Common myeloid progenitor, CD34-positive (primary cell): ENCODE data around the gene NPY2R. TPM values are rescaled to one million over a fixed set of nuclear protein-coding genes. Genes with fewer than 3 reads are reported as not detected.
A peak's percentile ranks its signal among the peaks of the same experiment; 100 is the strongest.

Experiments used
- CTCF ChIA-PET: fragments of 350-600 bp; sonication (Branson Sonifier 250); formaldehyde crosslinking; loops from one replicate; lab custom pipeline; 2021; ENCODE audit warnings: antibody characterized with exemption; lab: Charles Lee
- POLR2A ChIA-PET: fragments of 350-600 bp; sonication (Branson Sonifier 250); formaldehyde crosslinking; loops from one replicate; lab custom pipeline; 2021; ENCODE audit warnings: antibody characterized with exemption; lab: Charles Lee
- DNase-seq, 3 donors: peaks; one replicate each; pipeline versions ENCODE4 v3.0.0 to v3.0.0-alpha.2; 2013
- H3K27ac ChIP-seq, 2 experiments: 1 replicate in 1 of 2; 2 replicates in 1 of 2; pipeline ENCODE4 v1.7.0; 2013; ENCODE audit warnings: inconsistent platforms in 2 of 2, low read length in 2 of 2, mild to moderate bottlenecking in 2 of 2, low read depth in 1 of 2, moderate library complexity in 1 of 2; ENCODE audit not compliant: severe bottlenecking in 2 of 2, insufficient read depth in 1 of 2, poor library complexity in 1 of 2
- H3K27me3 ChIP-seq, 5 experiments: replicated peaks in 2 of 5; 1 replicate in 3 of 5; 2 replicates in 2 of 5; pipeline versions ENCODE4 v1.6.1 to v1.7.0; 2013; ENCODE audit warnings: low read length in 4 of 5, mild to moderate bottlenecking in 2 of 5, moderate library complexity in 2 of 5, inconsistent platforms in 1 of 5; ENCODE audit not compliant: insufficient read depth in 5 of 5, control insufficient read depth in 4 of 5
- H3K36me3 ChIP-seq, 4 experiments: 1 replicate in 2 of 4; 2 replicates in 2 of 4; pipeline versions ENCODE4 v1.6.1 to v1.7.0; 2013; ENCODE audit warnings: low read length in 3 of 4, control low read depth in 1 of 4, mild to moderate bottlenecking in 1 of 4; ENCODE audit not compliant: control insufficient read depth in 4 of 4, insufficient read depth in 4 of 4
- H3K4me1 ChIP-seq, 4 experiments: 1 replicate in 3 of 4; 2 replicates in 1 of 4; pipeline versions ENCODE4 v1.6.1 to v1.7.1; 2013; ENCODE audit warnings: low read length in 3 of 4, mild to moderate bottlenecking in 3 of 4, control low read depth in 1 of 4, inconsistent platforms in 1 of 4, moderate library complexity in 1 of 4; ENCODE audit not compliant: control insufficient read depth in 4 of 4, insufficient read depth in 4 of 4; ENCODE audit errors: control extremely low read depth in 1 of 4
- H3K4me3 ChIP-seq, 7 experiments: 1 replicate in 4 of 7; 2 replicates in 3 of 7; pipeline versions ENCODE4 v1.5.1 to v1.7.0; 2013; ENCODE audit warnings: mild to moderate bottlenecking in 7 of 7, low read length in 6 of 7, moderate library complexity in 6 of 7, inconsistent platforms in 2 of 7, low read depth in 2 of 7, control low read depth in 1 of 7; ENCODE audit not compliant: insufficient read depth in 4 of 7, control insufficient read depth in 1 of 7; ENCODE audit errors: extremely low read depth in 1 of 7
- H3K9me3 ChIP-seq, 5 experiments: 1 replicate in 4 of 5; 2 replicates in 1 of 5; pipeline versions ENCODE4 v1.6.1 to v1.7.1; 2013; ENCODE audit warnings: low read length in 4 of 5, mild to moderate bottlenecking in 2 of 5, inconsistent platforms in 1 of 5, low read depth in 1 of 5, moderate library complexity in 1 of 5; ENCODE audit not compliant: control insufficient read depth in 4 of 5, insufficient read depth in 2 of 5; ENCODE audit errors: control extremely low read depth in 1 of 5
- WGBS: methylation state at CpG from one replicate; pipeline ENCODE4 v1.1.5; 2013; ENCODE audit not compliant: insufficient coverage; 5-methylcytosine and 5-hydroxymethylcytosine counted together
- polyA plus RNA-seq: library from polyadenylated mRNA; unstranded; fragments of 120-200 nt; gene quantifications from one replicate; pipeline ENCODE4 v1.2.1, GENCODE V29; 2013

The NPY2R gene, protein sequence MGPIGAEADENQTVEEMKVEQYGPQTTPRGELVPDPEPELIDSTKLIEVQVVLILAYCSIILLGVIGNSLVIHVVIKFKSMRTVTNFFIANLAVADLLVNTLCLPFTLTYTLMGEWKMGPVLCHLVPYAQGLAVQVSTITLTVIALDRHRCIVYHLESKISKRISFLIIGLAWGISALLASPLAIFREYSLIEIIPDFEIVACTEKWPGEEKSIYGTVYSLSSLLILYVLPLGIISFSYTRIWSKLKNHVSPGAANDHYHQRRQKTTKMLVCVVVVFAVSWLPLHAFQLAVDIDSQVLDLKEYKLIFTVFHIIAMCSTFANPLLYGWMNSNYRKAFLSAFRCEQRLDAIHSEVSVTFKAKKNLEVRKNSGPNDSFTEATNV
- not detected for polyA plus RNA-seq

DNA sequence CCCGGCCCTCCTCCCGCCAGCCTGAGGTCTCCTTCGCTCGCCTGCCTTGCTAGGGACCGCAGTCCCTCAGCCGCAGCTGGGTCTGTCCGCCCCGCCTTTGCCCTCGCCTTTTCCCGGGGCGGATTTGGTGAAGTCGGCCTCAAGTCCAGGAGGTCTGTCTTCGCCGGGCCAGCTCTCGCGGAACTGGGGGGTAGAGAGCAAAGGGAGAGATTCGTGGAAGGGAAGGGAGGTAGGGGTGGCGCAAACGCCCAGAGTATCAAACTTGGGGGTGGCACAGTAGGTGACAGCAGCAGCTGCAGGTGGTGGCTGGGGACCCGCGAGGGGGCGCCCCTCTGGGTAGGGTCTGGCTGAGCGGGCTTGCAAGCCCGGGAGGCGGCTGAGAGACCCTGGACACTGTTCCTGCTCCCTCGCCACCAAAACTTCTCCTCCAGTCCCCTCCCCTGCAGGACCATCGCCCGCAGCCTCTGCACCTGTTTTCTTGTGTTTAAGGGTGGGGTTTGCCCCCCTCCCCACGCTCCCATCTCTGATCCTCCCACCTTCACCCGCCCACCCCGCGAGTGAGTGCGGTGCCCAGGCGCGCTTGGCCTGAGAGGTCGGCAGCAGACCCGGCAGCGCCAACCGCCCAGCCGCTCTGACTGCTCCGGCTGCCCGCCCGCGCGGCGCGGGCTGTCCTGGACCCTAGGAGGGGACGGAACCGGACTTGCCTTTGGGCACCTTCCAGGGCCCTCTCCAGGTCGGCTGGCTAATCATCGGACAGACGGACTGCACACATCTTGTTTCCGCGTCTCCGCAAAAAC, at the start of gene NPY2R:
Gene NPY2R, plus strand, starts transcription at position 379 of the 797 bp plus-strand sequence. CDS start 5,304 bp downstream, outside the sequence.
- Histone ChIP-seq H3K36me3 (no peaks in the 10 kb centered on the region), H3K4me1 (peaks cover 0 to 9% (median 3%) of the 10 kb centered on the region in 4 experiments), H3K27ac (no peak within 1 kb of the TSS), H3K27me3 (peaks cover 26 to 68% (median 32%) of the 10 kb centered on the region in 5 experiments), H3K4me3 (peak within 1 kb of the TSS in 2 of 7 experiments; percentile 37 to 45), H3K9me3 (no peaks in the 10 kb centered on the region)
- no peak for DNase-seq
- ChIA-PET CTCF (no interaction called here), POLR2A (no interaction called here)
- 3% methylated on average over 36 of the region's 55 CpGs for WGBS

DNA sequence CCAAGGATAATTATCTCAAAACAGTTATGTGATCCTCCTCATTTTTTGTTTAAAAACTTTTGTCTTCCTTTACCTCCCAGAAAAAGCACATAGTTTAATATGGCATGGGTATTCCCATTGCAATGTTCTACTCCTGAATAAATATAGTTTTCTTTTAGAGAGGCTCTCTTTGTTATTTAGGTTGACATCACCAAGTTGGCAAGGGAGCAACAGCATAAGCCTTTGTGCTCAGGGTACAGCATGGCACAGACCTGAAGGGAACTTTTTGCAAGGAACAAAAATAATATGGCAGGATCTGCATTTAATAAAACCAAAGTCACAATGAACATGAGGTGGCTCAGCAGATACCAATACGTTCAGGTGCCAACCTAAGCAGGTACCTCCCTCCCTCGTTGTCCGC, 47.1 kb upstream of the NPY2R start:
- H3K4me3 ChIP-seq, result no peak overlapping the region
- H3K27me3 ChIP-seq, result no peaks in the 10 kb centered on the region
- no peak for DNase-seq
- 96% methylated on average over 3 of the region's 3 CpGs for WGBS
- H3K9me3 ChIP-seq, result no peaks in the 10 kb centered on the region
- CTCF ChIA-PET, result no interaction called here
- no peaks in the 10 kb centered on the region for H3K4me1 ChIP-seq
- POLR2A ChIA-PET, result no interaction called here
- H3K36me3 ChIP-seq, result no peaks in the 10 kb centered on the region
- H3K27ac ChIP-seq, result no peak overlapping the region

DNA sequence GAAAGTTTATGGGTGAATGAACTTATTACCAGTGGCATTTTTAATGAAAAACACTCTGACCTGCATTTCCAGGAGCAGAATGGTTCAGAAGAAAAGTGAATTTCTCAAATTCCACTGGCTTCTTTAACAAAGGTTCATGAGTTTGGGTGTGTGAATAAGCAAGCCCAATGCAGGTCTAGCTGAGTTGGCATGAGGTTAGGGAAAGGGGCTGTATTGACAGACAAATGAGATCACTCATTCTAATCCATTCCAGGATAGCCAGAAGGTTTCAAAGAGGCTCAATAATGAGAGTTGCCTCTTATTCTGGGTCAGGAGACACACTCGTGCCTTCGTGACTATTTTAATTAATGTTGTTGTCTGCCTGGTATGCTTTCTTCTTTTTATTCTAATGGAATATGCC, 43.7 kb upstream of the NPY2R start:
- DNase-seq, result no peak
- Histone ChIP-seq H3K4me3 (no peak overlapping the region), H3K27ac (no peak overlapping the region), H3K4me1 (no peaks in the 10 kb centered on the region), H3K9me3 (peaks cover 0 to 1% (median 0%) of the 10 kb centered on the region in 5 experiments), H3K27me3 (no peaks in the 10 kb centered on the region), H3K36me3 (no peaks in the 10 kb centered on the region)
- CTCF ChIA-PET, result no interaction called here
- POLR2A ChIA-PET, result no interaction called here
- WGBS, result no CpG with 5 or more reads among the region's 2 CpGs

DNA sequence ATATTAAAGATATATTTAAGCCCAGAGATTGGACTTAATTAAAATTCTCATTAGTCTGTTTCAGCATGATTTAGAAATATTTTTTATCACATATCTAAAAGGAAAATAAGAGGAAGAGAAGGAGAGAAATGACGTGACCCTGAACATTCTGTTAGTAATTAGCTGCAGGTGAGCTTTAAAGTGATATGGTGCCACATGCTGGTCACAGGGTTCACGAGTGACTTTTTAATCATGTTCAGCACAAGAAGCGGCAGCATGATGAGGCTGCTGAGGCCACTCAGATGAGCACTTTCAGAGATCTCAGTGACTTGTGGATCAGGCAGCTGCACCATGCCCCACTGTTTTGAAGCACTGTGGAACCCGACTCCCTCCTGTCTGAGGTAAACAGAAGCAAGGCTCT, 37.9 kb upstream of the NPY2R start:
- H3K27me3 ChIP-seq, result no peaks in the 10 kb centered on the region
- no peaks in the 10 kb centered on the region for H3K4me1 ChIP-seq
- POLR2A ChIA-PET, result no interaction called here
- CTCF ChIA-PET, result no interaction called here
- no peak for DNase-seq
- H3K9me3 ChIP-seq, result peaks cover 0 to 1% (median 0%) of the 10 kb centered on the region in 5 experiments
- 90% methylated on average over 3 of the region's 4 CpGs for WGBS
- H3K4me3 ChIP-seq, result no peak overlapping the region
- no peak overlapping the region for H3K27ac ChIP-seq
- no peaks in the 10 kb centered on the region for H3K36me3 ChIP-seq

DNA sequence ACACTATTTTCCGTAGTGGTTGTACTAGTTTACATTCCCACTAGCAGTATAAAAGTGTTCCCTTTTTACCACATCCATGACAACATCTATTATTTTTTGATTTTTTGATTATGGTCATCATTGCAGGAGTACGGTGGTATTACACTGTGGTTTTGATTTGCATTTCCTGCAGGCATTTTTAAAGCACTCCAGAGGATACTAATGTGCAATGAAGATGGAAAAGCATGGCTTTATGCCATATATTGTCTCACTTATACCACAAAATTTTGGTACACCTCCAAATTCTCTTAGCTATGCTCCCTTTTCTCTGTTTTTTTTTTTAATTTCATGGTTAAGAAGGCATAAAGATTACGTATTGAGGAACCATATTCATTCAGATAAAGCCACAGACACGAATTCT, 35.1 kb upstream of the NPY2R start:
- ChIA-PET POLR2A (no interaction called here), CTCF (no interaction called here)
- DNase-seq, result no peak
- H3K9me3 ChIP-seq, result peaks cover 0 to 1% (median 0%) of the 10 kb centered on the region in 5 experiments
- no peaks in the 10 kb centered on the region for H3K36me3 ChIP-seq
- no peak overlapping the region for H3K4me3 ChIP-seq
- no peaks in the 10 kb centered on the region for H3K27me3 ChIP-seq
- H3K27ac ChIP-seq, result no peak overlapping the region
- WGBS, result no CpG with 5 or more reads among the region's 4 CpGs
- no peaks in the 10 kb centered on the region for H3K4me1 ChIP-seq

DNA sequence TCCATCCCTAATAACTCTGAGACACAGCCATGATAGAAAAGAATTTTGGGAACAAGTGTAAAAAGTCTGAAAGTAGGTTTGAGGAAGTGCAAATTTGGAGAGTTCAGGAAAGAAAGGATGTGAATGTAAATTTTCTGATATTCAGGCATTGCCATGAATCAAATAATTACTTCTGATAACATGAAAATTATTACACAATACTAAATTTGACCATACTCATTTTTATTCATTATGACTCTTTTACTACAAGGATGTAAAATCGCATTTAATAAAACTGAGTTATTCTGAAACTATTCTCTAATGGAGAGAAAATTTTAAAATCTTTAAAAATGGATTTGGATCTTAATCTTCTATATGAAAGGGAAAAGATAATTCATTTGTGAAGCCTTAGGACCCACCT, 33.8 kb upstream of the NPY2R start:
- Histone ChIP-seq H3K36me3 (no peaks in the 10 kb centered on the region), H3K4me1 (no peaks in the 10 kb centered on the region), H3K27me3 (no peaks in the 10 kb centered on the region), H3K4me3 (no peak overlapping the region), H3K9me3 (no peaks in the 10 kb centered on the region), H3K27ac (no peak overlapping the region)
- ChIA-PET CTCF (no interaction called here), POLR2A (no interaction called here)
- WGBS, result no CpG with 5 or more reads among the region's 1 CpG
- no peak for DNase-seq

DNA sequence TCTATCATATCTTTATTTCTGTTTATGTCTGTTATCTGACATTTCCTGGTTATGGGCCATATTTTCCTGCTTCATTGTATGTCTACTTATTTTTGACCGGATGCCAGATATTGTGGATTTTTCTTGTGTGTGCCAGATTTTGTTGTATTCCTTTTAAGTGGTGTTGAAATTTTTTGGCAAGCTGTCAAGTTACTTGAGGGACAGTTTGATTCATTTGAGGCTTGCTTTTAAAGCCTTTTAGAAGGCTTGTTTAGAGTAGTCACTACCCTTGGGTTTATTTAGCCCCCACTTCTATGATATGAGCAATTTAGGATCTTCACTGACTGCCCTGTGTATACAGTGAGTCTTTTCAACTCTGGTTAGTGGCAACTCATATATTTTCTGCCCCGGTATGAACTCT, 29.2 kb upstream of the NPY2R start:
- CTCF ChIA-PET, result no interaction called here
- no peaks in the 10 kb centered on the region for H3K9me3 ChIP-seq
- DNase-seq, result no peak
- no peak overlapping the region for H3K27ac ChIP-seq
- no peaks in the 10 kb centered on the region for H3K4me1 ChIP-seq
- WGBS, result 100% methylated on average over 2 of the region's 2 CpGs
- no peak overlapping the region for H3K4me3 ChIP-seq
- POLR2A ChIA-PET, result no interaction called here
- no peaks in the 10 kb centered on the region for H3K27me3 ChIP-seq
- H3K36me3 ChIP-seq, result no peaks in the 10 kb centered on the region
